ENCODE measurements around the gene AWAT2.
"Not testable (repeated sequence)": the region's sequence is repeated elsewhere in the genome, so short reads cannot be mapped to it uniquely, and the experiment has no call there.

Gene AWAT2

DNA sequence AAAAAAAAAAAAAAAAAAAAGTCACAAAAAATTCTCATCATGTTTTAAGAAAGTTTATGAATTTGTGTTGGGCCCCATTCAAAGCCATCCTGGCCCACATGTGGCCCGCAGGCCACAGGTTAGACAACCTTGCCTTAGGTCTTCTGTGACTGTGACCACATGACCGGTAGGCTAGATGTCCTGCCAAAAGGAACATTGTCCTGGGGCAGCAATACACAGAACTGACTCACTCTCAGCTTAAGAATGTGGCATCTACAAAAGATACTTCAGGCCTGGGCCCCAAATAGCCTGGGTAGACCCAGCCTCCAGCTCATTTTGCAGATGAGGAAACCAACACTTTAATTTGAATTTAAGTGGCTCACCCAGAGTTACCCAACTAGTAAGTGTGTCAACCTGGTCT lies 10.0 kb downstream of the AWAT2 start:
- DNase-seq = no peak

DNA sequence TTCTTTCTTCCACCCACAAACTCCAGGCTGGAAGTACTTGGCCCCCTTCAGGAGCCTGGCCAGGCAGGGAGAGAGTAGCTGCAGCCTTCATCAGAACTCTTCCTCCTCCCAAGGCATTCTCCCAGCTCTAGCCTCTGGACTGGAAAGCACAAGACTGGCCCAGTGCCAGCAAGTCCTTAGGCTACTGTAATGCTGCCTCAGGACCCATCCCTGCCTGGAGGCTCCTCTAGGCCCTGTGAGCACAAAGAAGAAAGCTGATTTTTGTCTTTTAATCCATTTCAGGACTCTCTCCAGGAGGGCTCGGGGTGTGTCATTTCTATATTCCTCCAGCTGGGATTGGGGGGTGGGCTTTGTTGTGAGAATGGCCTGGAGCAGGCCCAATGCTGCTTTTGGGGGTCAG lies 10.8 kb downstream of the AWAT2 start:
- DNase-seq = no peak

DNA sequence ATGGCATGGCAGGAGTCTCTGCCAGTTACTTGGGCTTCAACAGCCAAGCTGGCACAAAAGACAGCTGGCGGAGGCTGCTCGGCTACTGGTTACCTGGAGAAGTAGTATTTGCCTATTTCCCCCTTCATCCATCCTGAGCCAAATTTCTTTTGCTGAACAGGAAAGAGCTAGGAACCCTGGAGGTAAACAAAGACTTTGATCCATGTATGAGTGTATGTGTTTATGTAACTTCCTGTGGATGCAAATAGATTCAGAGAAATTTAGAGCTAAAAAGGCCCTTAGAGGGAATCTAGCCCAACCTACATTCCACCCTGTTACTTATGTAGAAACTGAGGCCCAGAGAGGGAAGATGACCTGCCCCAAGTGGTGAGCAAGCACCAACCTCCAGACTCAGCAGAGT lies 11.2 kb downstream of the AWAT2 start:
- no peak for DNase-seq

DNA sequence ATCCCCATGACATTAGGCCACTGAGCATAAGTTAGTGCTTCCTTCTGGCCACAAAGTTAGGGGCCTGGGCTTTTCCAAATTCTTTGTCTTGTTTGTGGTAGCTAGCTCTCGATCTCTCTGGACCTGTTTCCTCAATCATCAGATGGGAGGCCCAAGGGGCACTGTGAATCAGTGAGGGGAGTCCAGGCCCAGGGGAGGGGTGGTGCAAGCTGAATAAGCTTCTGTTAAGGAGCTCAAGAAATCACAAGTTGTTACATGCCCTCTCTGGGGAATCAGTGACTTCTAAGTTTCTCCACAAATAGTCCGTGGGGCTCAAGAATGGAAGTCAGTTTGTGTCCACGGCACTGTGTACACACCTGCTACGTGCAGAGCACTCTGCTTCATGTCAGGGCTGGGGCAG lies 15.1 kb downstream of the AWAT2 start:
- no peak for DNase-seq

DNA sequence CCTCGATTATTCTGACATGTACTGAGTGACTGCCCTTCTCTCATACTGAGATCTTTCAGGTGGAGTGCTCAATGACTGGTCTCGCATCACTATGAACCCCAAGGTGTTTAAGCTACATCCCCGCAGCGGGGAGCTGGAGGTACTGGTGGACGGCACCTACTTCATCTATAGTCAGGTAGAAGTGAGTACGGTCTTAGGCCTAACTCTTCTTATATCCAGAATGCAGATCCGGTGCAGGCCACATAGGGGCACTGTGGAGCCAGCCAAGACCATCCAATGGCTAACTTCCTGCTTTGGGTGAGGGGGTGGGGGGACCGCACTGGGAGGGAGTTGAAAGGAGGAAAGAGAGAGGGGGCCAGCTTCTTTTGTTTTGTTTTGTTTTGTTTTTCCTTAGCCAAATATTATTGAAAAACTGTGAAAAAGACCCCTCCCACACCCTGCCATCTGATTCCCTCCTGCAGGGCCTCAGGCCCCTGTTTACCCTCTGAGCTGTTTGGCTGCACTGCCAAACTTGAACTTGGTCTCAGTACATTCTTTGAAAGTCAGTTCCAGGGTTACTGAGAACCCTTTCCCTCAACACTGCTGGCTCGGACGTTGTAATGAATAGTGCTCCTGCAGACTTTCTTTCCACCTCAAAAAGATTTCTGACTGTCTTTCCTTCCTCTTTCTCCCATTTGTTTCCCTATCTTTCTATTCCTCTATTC lies 16.2 kb downstream of the AWAT2 start:
- no peak for DNase-seq

DNA sequence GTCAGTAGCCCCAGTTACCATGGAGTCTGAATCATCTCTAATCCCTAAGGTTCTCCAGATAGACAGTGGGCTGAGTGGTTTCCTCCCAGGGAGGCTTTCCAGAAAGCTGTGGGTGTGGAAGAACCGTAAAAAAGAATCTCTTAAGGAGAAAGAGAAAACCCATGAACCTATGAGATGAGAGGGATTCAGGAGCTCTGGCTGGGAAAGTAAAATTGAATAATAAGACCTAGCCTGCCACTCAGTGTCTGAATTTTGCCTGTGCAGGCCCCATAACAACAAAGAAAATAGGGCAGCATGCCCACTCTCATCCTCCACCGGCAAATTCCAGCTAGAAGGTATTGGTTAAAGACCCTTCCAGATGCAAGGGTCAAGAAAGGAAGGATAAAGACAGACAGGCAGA lies 16.9 kb downstream of the AWAT2 start:
- DNase-seq = no peak

DNA sequence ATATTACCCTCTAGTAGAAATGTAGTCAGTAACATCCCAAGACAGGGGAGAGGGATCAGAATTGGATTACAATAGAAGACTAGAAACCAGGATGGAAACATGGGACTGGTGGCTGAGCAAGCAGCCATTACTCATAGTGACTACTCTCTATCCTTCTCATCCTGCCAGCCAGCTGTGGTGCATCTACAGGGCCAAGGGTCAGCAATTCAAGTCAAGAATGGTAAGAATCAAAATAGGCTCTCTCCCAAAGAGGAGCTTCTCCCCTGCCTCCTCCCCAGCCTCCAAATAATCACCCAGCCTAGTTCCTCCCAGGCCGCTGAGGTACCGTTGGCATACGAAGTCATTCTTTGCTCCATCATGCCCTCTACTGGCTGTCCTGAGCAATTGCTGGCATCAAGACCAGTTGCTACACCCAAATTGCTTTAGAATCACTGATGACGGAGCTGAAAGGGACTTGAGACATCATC lies 19.4 kb downstream of the AWAT2 start:
- peak in 1 of 2 donors; percentile 24 for DNase-seq

DNA sequence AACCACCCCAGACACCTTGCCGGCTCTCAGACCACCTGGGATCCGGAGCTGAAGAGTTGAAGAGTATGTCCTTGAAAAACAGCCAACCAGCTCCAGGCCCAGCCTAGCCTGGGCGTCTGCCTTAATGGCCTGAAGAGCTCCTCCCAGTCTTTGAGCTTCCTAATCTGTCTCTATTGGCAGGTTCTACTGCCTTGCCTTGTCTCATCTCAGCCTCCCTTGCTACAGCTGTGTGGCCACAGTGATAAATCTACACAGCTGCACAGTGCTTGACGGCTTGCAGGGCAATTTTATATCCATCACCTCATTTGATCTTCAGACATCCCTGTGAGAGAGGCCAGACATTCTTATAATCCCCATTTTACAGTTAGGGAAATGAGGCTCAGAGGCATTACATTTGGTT lies 19.9 kb downstream of the AWAT2 start:
- DNase-seq = no peak

DNA sequence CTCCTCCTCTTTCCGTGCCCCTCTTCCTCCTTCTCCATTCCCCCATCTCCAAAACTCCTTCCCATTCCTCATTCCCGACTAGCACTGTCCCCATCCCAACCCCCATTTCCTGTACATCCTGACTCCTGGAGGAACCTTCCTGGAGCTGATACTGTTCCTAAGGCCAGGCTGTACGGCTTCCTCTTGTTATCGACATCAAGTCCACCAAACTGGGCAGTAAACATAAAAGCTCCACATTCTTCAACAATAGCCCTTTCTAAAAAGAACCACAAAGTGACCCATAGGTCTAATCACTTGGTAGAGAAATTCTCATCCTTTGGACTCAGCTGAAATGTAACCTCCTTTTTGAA lies 22.9 kb downstream of the AWAT2 start:
- no peak for DNase-seq

DNA sequence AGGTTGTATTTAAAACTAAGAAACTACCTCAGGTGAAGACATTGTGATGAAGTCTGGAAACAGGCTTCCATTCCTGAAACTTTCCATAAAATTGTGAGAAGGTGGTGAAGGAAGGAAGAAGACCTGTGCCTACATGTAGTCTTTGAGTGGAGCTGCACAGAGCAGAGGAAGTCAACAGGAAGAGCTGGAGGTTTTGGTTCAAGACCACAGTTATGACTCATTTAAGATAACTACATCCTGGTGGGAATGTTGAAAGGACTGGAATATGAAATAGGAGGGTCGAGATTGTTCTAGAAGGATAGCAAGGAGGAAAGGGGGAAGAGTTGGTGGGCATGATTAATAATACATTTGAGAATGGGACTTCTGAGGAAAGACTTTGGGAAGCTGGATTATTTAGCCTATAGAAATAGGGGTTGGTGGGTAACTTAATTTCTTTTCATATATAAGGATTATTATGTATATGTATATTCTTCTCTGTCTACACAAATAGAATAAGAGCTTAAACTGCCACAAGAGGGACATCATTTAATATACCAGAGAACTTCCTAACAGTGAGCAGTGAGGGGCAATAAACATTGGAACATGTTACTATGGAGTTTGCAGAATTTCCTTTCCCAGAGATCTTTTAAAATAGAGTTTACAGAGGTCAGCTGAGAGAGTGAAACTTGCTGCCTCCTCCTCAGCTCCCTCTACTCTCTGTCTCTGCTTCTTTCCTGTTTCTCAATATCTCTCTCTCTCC lies 23.5 kb downstream of the AWAT2 start:
- no peak for DNase-seq

DNA sequence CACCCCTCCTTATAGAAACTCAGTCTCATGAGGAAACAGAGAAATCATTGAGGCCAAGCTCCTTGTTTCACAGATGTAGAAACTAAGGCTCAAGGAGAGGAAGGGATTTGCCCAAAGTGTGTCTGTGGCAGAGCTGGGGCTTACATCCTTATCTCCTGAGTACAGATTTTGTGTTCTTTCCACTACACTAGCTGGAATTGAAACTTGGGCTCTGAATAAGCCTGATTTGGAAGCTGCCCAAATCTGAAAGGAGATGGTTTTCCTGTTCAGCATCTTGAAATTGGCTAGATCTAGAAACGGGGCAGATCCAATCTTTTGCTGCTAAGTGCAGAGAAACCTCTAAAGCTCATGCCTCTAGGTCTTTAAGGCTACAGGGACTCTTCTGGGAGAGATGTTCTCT lies 24.3 kb downstream of the AWAT2 start:
- DNase-seq = no peak

DNA sequence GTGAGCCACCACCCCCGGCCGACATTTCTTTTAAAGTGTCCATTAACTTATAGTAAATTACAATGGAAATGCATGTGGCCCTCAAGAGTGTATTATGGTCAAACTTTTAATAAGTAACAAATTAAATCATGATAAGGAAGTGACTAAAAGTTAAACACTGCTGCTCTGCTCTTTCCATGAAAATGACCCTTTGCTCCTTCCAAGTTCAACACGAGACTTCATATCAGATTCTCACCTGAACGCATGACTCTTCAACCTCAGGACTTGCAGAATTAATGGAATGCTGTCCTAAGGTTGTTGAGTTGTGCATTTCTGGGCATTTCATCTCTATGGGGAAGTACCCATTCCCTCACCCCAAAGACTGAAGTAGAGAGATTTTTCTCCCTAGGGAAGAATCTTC lies 27.1 kb downstream of the AWAT2 start:
- DNase-seq = no peak

DNA sequence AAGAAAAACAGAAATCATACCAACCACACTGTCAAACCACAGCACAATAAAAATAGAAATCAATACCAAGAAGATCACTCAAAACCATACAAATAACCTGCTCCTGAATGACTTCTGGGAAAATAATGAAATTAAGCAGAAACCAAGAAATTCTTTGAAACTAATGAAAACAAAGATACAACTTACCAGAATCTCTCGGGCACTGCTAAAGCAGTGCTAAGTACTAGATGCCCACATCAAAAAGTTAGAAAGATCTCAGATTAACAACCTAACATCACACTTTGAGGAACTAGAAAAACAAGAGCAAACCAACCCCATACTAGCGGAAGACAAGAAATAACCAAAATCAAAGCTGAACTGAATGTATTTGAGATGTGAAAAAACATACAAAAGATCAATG lies 33.2 kb downstream of the AWAT2 start:
- DNase-seq = no peak

DNA sequence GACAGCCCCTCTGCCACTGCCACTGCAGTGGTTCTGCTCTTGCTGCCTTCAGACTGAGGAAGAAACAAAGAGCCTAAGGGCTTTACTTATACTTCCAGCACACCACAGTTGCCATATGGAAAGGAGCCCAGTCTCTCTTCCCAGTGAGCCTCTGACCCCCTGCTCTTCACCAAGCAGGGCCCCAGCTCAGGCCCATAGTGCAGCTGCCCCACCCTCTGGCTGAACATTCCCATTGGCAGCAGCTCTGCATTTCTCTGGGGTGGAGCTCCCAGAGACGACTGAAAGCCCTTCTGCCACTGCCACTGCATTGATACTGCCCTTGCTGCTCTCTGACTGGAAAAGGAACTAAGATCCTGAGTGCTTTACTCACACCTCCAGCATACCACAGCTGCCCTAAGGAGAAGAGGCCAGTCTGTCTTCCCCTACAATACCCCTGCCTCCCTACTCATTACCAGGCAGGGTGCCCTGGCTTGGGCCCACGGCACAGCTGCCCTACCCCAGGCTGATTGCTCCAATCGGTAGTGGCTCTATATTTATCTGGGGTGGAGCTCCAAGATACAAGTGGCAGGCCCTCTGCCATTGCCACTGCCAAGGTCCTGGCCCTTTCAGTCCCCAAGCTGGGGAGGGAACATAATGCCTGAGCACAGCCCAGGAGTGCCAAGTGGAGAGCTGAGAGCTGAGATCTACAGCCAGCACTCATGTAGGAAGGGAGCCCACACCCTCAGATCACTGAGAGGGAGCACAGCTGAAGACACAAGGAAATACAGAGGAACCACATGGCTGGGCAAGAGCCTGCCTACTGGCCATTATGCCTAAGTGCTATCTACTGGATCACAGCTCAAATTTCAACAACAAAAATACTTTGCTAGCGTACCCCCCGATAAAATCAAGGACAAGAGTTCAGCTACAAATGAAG lies 36.0 kb downstream of the AWAT2 start:
- DNase-seq = no peak

DNA sequence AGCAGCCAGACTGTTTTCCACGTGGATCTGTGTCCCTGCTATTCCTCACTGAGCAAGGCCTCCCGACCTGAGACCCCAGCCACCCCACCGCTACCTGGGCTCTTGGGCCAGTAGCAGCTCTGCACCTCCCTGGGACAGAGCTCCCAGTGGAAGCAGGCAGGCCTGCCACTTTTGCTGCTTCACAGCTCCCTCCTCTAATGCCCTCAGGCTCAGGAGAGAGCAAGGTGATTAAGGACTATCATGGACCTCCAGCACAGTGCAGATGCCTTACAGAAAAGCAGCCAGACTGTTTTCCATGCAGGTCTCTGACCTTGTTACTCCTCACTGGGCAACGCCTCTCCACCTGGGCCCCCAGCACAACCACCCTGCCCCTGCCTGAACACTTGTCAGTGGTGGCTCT lies 37.0 kb downstream of the AWAT2 start:
- no peak for DNase-seq

DNA sequence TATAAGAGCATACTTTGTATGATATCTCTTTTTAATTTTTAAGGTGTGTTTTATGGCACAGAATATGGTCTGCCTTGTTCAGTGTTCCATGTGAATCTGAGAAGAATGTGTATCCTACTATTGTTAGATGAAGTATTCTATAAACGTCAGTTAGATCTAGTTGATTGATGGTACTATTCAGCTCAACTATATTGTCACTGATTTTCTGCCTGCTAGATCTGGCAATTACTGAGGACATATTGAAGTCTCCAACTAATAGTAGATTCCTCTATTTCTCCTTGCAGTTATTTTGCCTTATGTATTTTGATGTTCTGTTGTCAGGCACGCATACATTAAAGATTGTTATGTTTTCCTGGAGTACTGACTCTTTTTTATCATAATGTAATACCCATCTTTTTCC lies 39.8 kb downstream of the AWAT2 start:
- DNase-seq = no peak

DNA sequence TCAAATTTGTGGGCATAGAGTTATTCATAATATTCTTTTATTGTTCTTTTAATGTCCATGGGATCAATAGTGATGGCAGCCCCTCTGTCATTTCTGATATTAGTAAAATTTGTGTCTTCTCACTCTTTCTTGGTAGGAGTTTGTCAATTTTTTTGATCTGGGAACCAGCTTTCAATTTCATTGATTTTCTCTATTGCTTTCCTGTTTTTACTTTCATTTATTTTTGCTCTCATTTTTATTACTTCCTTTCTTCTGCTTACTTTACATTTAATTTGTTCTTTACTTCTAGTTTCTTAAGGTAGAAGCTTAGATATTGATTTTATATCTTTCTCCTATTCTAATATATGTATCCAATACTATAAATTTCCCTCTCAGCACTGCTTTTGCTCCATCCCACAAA lies 40.7 kb downstream of the AWAT2 start:
- DNase-seq = no peak

DNA sequence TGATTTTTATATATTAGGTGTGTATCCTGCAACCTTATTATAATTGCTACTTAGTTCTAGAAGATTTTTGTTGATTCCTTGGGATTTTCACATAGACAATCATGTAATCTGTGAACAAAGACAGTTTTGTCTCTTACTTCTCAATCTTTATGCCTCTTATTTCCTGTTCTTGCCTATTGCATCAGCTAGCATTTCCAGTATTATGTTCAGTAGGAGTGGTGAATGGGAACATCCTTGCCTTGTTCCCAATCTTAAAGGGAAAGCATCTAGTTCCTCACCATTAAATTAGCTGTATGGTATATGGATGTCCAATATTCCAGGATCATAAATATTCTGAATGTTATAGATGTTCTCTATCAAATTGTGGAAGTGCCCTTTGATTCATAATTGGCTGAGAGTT lies 41.8 kb downstream of the AWAT2 start:
- DNase-seq = no peak

DNA sequence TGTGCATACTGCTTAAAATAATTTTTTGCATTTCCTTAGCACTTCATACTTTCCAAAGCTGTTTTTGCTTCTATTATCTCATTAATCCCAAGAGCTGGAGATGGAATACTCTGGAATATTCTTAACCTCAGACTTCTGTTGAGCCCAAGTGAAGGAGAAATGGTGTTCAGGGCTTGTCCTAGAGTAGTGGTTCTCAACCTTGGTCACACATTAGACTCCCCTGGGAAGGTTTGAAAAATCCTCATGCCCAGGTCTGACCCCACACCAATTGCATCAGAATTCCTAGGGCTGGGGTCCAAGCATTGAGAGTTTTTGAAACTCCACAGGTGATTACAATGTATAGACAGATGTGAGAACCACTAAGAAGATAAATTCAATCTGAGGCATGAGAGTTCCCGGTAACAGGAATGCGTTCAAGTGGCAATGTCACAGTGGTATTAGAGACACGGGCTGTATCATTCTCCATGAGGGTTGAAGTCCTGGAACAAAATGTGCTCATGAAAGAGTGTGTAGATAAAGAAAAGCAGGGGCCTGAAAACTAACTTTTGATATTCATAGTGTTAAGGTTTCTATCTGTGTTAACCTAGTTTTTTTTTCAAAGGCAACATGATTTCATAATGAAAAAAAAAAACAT lies 47.9 kb downstream of the AWAT2 start:
- DNase-seq = no peak

DNA sequence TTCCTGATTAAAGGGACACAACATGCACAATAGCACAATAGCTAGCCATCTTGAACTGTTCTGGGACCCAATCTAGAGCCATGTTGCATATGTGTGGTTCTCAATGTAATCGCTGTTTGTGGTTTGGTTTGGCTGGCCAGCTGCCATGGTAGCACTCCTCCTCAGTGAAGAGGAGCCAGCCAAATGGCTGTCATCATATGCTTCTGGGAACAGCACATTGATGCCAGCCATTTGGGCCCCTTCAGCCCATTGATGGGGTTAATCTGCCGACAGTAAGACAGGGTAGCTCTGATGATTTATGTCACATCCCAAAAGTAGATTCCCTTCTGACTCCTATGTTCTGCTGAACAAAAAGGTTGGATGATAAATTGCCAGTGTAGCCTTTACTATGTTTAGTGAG lies 48.5 kb downstream of the AWAT2 start:
- DNase-seq = no peak

DNA sequence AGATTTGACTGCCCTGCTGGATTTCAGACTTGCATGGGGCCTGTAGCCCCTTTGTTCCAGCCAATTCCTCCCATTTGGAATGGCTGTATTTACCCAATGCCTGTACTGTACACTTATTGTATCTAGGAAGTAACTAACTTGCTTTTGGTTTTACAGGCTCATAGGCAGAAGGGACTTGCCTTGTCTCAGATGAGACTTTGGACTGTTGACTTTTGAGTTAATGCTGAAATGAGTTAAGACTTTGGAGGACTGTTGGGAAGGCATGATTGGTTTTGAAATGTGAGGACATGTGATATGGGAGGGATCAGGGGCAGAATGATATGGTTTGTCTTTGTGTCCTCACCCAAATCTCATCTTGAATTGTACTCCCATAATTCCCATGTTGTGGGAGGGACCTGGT lies 51.4 kb downstream of the AWAT2 start:
- not testable (repeated sequence) for DNase-seq

DNA sequence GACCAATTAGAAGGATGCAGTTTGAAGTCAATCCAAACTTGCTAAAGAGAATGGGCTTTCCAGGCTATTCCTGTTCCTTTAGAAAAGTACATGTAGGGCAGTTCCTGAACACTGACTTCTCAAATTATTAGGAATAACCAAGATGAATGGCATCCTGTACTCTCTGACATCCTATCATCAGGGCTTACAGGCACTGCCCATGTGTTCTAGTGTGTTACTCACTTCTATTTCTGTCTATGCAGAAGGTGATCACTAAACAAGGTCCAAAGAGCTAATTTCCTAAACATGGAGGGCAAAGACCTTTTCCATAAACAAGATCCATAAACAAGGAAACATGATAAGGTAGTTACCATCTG lies 53.6 kb downstream of the AWAT2 start:
- DNase-seq = no peak

DNA sequence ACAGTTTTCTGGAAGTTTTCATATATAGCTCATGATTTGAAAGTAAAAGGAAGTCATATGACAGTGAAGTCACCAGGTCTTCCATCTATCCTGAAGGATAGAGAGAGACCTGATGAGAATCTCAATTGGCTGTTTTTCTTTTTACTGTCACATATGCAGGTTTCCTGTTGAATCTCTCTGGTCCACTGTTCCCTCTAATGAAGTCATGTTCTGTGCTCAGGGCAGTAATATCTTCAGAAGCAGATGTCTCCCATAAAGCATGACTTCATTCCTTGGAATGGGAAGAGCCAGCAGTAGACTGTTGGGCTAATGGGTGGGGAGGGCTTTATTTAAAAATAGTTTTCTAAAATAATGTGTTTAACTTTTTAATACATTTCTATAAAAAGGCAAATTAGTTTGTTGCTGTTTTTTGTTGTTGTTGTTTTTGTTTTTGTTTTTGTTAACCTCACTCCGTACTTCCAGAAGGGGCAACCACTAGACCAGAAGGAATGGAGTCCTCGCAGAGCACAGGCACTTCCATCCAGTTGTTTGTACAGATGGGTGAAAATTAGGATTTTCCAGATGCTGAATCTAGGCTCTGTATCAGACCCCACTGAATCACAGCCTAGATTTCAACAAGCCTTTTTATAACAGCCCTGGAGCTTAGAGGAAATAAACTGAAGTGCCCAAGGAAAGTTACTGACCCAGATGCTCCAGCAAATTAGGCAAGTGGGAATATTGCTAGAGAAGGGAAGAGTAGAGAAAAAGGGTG lies 54.2 kb downstream of the AWAT2 start:
- no peak for DNase-seq
